CD14-positive monocyte (primary cell): ENCODE measurements around the gene AMT. TPM values are rescaled to one million over a fixed set of nuclear protein-coding genes. Genes with fewer than 3 reads are reported as not detected.
A peak's percentile ranks its signal among the peaks of the same experiment; 100 is the strongest.

Experiments
- DNase-seq, 3 donors: peaks; one replicate each; pipeline ENCODE4 v3.0.0-alpha.2; 2011 to 2022
- H2AFZ ChIP-seq: 2 replicates; pipeline ENCODE4 v1.6.0; 2012; ENCODE audit warnings: mild to moderate bottlenecking, low read depth, low read length, inconsistent platforms; ENCODE audit not compliant: insufficient read depth, poor library complexity, severe bottlenecking
- H3K27ac ChIP-seq, 2 donors: 1 replicate in 1 of 2; 2 replicates in 1 of 2; pipeline ENCODE4 v1.5.1; 2012 to 2013; ENCODE audit warnings: low read length in 2 of 2, control low read depth in 1 of 2, inconsistent platforms in 1 of 2, low read depth in 1 of 2, mild to moderate bottlenecking in 1 of 2
- H3K27me3 ChIP-seq, 2 donors: one replicate each; pipeline versions ENCODE4 v1.6.0 to v1.6.1; 2011 to 2013; ENCODE audit warnings: low read length in 2 of 2; ENCODE audit not compliant: control insufficient read depth in 2 of 2, insufficient read depth in 2 of 2
- H3K36me3 ChIP-seq, 2 donors: replicated peaks in 1 of 2; 1 replicate in 1 of 2; 2 replicates in 1 of 2; pipeline versions ENCODE4 v1.5.1 to v1.6.1; 2012 to 2013; ENCODE audit warnings: low read length in 2 of 2, control low read depth in 1 of 2, inconsistent platforms in 1 of 2, mild to moderate bottlenecking in 1 of 2; ENCODE audit not compliant: insufficient read depth in 2 of 2, control insufficient read depth in 1 of 2
- H3K4me1 ChIP-seq, 2 donors: 1 replicate in 1 of 2; 2 replicates in 1 of 2; pipeline versions ENCODE4 v1.5.1 to v1.6.1; 2012 to 2013; ENCODE audit warnings: low read length in 2 of 2, control low read depth in 1 of 2, inconsistent platforms in 1 of 2, mild to moderate bottlenecking in 1 of 2, moderate library complexity in 1 of 2; ENCODE audit not compliant: insufficient read depth in 2 of 2, control insufficient read depth in 1 of 2
- H3K4me2 ChIP-seq: replicated peaks from 2 replicates; pipeline ENCODE3; 2012; ENCODE audit warnings: low read length, moderate library complexity, mild to moderate bottlenecking; ENCODE audit not compliant: poor library complexity, severe bottlenecking; ENCODE audit errors: extremely low read depth
- H3K4me3 ChIP-seq, 3 experiments: fragments of 200-600 bp in 1 of 3; sonication (generic) in 1 of 3; replicated peaks in 1 of 3; 1 replicate in 2 of 3; 2 replicates in 1 of 3; pipeline ENCODE4 v1.5.1; 2011 to 2013; ENCODE audit warnings: low read length in 3 of 3, mild to moderate bottlenecking in 3 of 3, control low read depth in 2 of 3, low read depth in 2 of 3, inconsistent platforms in 1 of 3, moderate library complexity in 1 of 3
- H3K79me2 ChIP-seq: 2 replicates; pipeline ENCODE4 v1.6.0; 2012; ENCODE audit warnings: mild to moderate bottlenecking, control low read depth, inconsistent platforms, low read length, moderate library complexity; ENCODE audit not compliant: insufficient read depth
- H3K9ac ChIP-seq: 2 replicates; pipeline ENCODE4 v1.6.0; 2017; ENCODE audit warnings: low read length, mild to moderate bottlenecking; ENCODE audit not compliant: insufficient read depth, poor library complexity, severe bottlenecking
- H3K9me3 ChIP-seq, 2 donors: replicated peaks in 1 of 2; 1 replicate in 1 of 2; 2 replicates in 1 of 2; pipeline versions ENCODE4 v1.5.1 to v1.6.1; 2012 to 2013; ENCODE audit warnings: low read length in 2 of 2, control low read depth in 1 of 2; ENCODE audit not compliant: control insufficient read depth in 1 of 2, insufficient read depth in 1 of 2
- H4K20me1 ChIP-seq: 2 replicates; pipeline ENCODE4 v1.6.0; 2012; ENCODE audit warnings: mild to moderate bottlenecking, low read length, control low read depth, moderate library complexity; ENCODE audit not compliant: insufficient read depth
- H3K27ac Mint-ChIP-seq, 7 donors: one replicate each; pipeline ENCODE4 v1.8.0; 2020; ENCODE audit warnings: mild to moderate bottlenecking in 7 of 7, mixed read lengths in 7 of 7, moderate library complexity in 6 of 7, inconsistent platforms in 2 of 7
- H3K27me3 Mint-ChIP-seq, 3 donors: one replicate each; pipeline ENCODE4 v1.8.0; 2021 to 2022; ENCODE audit warnings: low read depth in 3 of 3, mild to moderate bottlenecking in 3 of 3, mixed read lengths in 3 of 3, moderate library complexity in 3 of 3, inconsistent platforms in 1 of 3
- H3K36me3 Mint-ChIP-seq, 2 donors: one replicate each; pipeline ENCODE4 v1.8.0; 2020; ENCODE audit warnings: mixed read lengths in 2 of 2, inconsistent platforms in 1 of 2, mild to moderate bottlenecking in 1 of 2
- H3K4me1 Mint-ChIP-seq: one replicate; pipeline ENCODE4 v1.8.0; 2020; ENCODE audit warnings: mild to moderate bottlenecking, mixed read lengths
- H3K4me3 Mint-ChIP-seq, 2 donors: one replicate each; pipeline ENCODE4 v1.8.0; 2020; ENCODE audit warnings: mild to moderate bottlenecking in 2 of 2, mixed read lengths in 2 of 2, moderate library complexity in 1 of 2
- H3K9me3 Mint-ChIP-seq, 7 donors: one replicate each; pipeline ENCODE4 v1.8.0; 2020 to 2022; ENCODE audit warnings: mixed read lengths in 7 of 7, mild to moderate bottlenecking in 6 of 7, moderate library complexity in 6 of 7, inconsistent platforms in 2 of 7
- WGBS: methylation state at CpG from one replicate; pipeline ENCODE4 v1.1.5; 2013; ENCODE audit warnings: missing lambda C conversion rate; ENCODE audit not compliant: insufficient coverage; 5-methylcytosine and 5-hydroxymethylcytosine counted together
- intact Hi-C, 2 donors: fragments of 100-400 bp; cut with micrococcal nuclease; formaldehyde crosslinking; loops; one replicate each; pipeline versions ENCODE4 v1.15.0 to v1.15.1; 2023
- polyA plus RNA-seq, 3 donors: library from polyadenylated mRNA; depleted of rRNA in 1 of 3; unstranded in 2 of 3; stranded (reverse) in 1 of 3; fragments of 300-500 nt in 2 of 3; fragments of >200 nt in 1 of 3; fragmentation: Illumina TruSeq in 2 of 3; gene quantifications; 1 replicate in 2 of 3; 2 replicates in 1 of 3; pipeline ENCODE4 v1.2.3, GENCODE V29; 2012 to 2021
- TF ChIP-seq, protein P1 (sequence below): fragments of 200-600 bp; IDR thresholded peaks from one replicate; pipeline ENCODE4 v1.8.0; 2022; ENCODE audit warnings: antibody characterized with exemption, mild to moderate bottlenecking

Gene AMT
- polyA plus RNA-seq, 3 donors: 2.0 to 25.1 (median 3.1) TPM

DNA sequence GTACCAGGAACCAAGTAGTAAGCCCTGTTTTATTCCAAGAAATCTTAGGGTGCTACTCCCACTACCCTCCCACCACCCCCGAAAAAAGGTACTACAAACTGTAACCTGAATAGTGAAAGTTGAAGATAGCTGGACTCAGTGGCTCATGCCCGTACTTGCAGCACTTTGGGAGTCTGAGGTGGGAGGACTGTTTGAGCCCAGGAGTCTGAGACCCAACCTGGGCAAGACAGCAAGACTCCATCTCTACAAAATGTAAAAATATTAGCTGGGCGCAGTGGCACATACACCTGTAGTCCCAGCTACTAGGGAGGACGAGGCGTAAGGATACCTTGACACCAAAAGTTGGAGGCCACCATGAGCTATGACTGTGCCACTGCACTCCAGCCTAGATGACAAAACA, 18.4 kb downstream of the AMT start:
- Histone ChIP-seq H3K27ac (peak overlapping the region in 1 of 2 donors; percentile 59), H2AFZ (no peak overlapping the region), H3K9me3 (no peaks in the 10 kb centered on the region), H3K9ac (no peak overlapping the region), H3K4me3 (no peak overlapping the region), H3K36me3 (peaks cover 3 to 25% of the 10 kb centered on the region in 2 donors), H3K79me2 (peaks cover 100% of the 10 kb centered on the region), H3K4me1 (peaks cover 53 to 64% of the 10 kb centered on the region in 2 donors), H3K4me2 (no peak overlapping the region), H3K27me3 (no peaks in the 10 kb centered on the region), H4K20me1 (peaks cover 100% of the 10 kb centered on the region)
- H3K36me3 Mint-ChIP-seq: peaks cover 29 to 49% of the 10 kb centered on the region in 2 donors
- peaks cover 65% of the 10 kb centered on the region for H3K4me1 Mint-ChIP-seq
- no peaks in the 10 kb centered on the region for H3K9me3 Mint-ChIP-seq
- DNase-seq: no peak
- intact Hi-C loops: no loop called here
- H3K4me3 Mint-ChIP-seq: no peak overlapping the region
- peak overlapping the region in 5 of 7 donors; percentile 10 to 87 (median 40) for H3K27ac Mint-ChIP-seq
- H3K27me3 Mint-ChIP-seq: peaks cover 0 to 2% (median 1%) of the 10 kb centered on the region in 3 donors
- TF ChIP-seq, protein P1, sequence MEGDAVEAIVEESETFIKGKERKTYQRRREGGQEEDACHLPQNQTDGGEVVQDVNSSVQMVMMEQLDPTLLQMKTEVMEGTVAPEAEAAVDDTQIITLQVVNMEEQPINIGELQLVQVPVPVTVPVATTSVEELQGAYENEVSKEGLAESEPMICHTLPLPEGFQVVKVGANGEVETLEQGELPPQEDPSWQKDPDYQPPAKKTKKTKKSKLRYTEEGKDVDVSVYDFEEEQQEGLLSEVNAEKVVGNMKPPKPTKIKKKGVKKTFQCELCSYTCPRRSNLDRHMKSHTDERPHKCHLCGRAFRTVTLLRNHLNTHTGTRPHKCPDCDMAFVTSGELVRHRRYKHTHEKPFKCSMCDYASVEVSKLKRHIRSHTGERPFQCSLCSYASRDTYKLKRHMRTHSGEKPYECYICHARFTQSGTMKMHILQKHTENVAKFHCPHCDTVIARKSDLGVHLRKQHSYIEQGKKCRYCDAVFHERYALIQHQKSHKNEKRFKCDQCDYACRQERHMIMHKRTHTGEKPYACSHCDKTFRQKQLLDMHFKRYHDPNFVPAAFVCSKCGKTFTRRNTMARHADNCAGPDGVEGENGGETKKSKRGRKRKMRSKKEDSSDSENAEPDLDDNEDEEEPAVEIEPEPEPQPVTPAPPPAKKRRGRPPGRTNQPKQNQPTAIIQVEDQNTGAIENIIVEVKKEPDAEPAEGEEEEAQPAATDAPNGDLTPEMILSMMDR: no peak
- 100% methylated on average over 3 of the region's 5 CpGs for WGBS

DNA sequence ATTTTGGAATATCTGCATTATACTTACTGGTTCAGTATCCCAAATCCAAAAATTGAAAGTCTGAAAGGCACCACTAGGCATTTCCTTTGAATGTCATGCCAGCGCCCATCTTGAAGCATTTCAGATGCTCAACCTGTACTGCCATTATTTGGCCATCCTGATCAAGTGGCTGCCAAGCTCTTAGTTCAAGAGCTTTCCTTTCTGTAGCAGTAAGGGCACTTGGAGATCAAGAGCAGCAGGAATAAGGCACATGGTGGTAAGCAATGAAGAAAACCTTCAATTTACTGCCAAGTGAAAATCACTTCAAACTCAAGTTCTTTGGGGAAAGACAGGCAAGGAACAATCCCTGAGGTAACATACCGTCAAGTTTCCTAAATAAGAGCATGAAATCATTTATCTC, 20.5 kb downstream of the AMT start:
- H3K4me3 Mint-ChIP-seq: no peak overlapping the region
- intact Hi-C loops: no loop called here
- no peaks in the 10 kb centered on the region for H3K27me3 ChIP-seq
- no peak overlapping the region for H3K4me2 ChIP-seq
- H3K36me3 Mint-ChIP-seq: peaks cover 38 to 61% of the 10 kb centered on the region in 2 donors
- H3K79me2 ChIP-seq: peaks cover 100% of the 10 kb centered on the region
- TF ChIP-seq, protein P1: no peak
- no peak for DNase-seq
- H3K4me1 Mint-ChIP-seq: peaks cover 53% of the 10 kb centered on the region
- H3K27me3 Mint-ChIP-seq: peaks cover 0 to 2% (median 1%) of the 10 kb centered on the region in 3 donors
- peak overlapping the region in 6 of 7 donors; percentile 25 to 85 (median 66) for H3K27ac Mint-ChIP-seq
- no peak overlapping the region for H2AFZ ChIP-seq
- no peak overlapping the region for H3K9ac ChIP-seq
- 100% methylated on average over 1 of the region's 2 CpGs for WGBS
- H3K36me3 ChIP-seq: peaks cover 6 to 36% of the 10 kb centered on the region in 2 donors
- H3K27ac ChIP-seq: peak overlapping the region in 1 of 2 donors; percentile 67
- peaks cover 40 to 54% of the 10 kb centered on the region in 2 donors for H3K4me1 ChIP-seq
- H3K4me3 ChIP-seq: no peak overlapping the region
- peaks cover 0 to 2% (median 0%) of the 10 kb centered on the region in 7 donors for H3K9me3 Mint-ChIP-seq
- H4K20me1 ChIP-seq: peaks cover 100% of the 10 kb centered on the region
- H3K9me3 ChIP-seq: no peaks in the 10 kb centered on the region
